A549 (cell line): ENCODE results near the gene SUGCT. TPM values are rescaled to one million over a fixed set of nuclear protein-coding genes. Genes with fewer than 3 reads are reported as not detected.

Experiments used
- ATAC-seq, 2 experiments: fragments of 200-7000 bp in 1 of 2; fragments of >200 bp in 1 of 2; cut with Nextera tagmentation in 1 of 2; cut with Tn5 transposase in 1 of 2; 3 replicates each; pipeline versions ENCODE4 v1.8.0 to v1.9.1; 2018 to 2020; ENCODE audit warnings: mild to moderate bottlenecking in 1 of 2, moderate library complexity in 1 of 2
- CTCF ChIA-PET: fragments of 300-600 bp; sonication (Branson Sonifier 250); formaldehyde crosslinking; extraction: SDS; loops from one replicate; lab custom pipeline; 2021; ENCODE audit warnings: antibody characterized with exemption, inconsistent platforms; lab: Yijun Ruan, JAX
- POLR2A ChIA-PET: fragments of 350-600 bp; formaldehyde crosslinking; extraction: SDS; loops from one replicate; lab custom pipeline; 2021; ENCODE audit warnings: antibody characterized with exemption, inconsistent platforms; lab: Yijun Ruan, JAX
- DNase-seq, 2 experiments: peaks; one replicate each; pipeline versions ENCODE4 v3.0.0 to v3.0.0-alpha.2; 2011 to 2016; ENCODE audit warnings: low read depth in 1 of 2, low spot score in 1 of 2
- FAIRE-seq: peaks from 2 replicates; lab custom pipeline; 2011; peaks lifted over from hg19 to GRCh38; lab: Jason Lieb, UNC
- H3K27ac ChIP-seq, 2 experiments: fragments of >200 bp; sonication (Bioruptor Twin); formaldehyde crosslinking; 3 replicates each; pipeline ENCODE4 v1.5.1; 2016 to 2017
- H3K4me1 ChIP-seq: fragments of >200 bp; sonication (Bioruptor Twin); formaldehyde crosslinking; 3 replicates; pipeline ENCODE4 v1.6.1; 2016
- H3K4me2 ChIP-seq: fragments of >200 bp; sonication (Bioruptor Twin); formaldehyde crosslinking; 3 replicates; pipeline ENCODE4 v1.6.1; 2016
- H3K4me3 ChIP-seq: fragments of >200 bp; sonication (Bioruptor Twin); formaldehyde crosslinking; 3 replicates; pipeline ENCODE4 v1.5.1; 2016
- H3K9me3 ChIP-seq: fragments of >200 bp; sonication (Bioruptor Twin); formaldehyde crosslinking; 3 replicates; pipeline ENCODE4 v1.6.1; 2016
- CBX2 ChIP-seq: fragments of 200-600 bp; sonication (generic); IDR thresholded peaks from 2 replicates; pipeline ENCODE4 v1.6.1; 2016; ENCODE audit warnings: low read depth, mild to moderate bottlenecking, borderline replicate concordance
- ELK1 ChIP-seq: fragments of 150-350 bp; IDR thresholded peaks from 2 replicates; pipeline ENCODE4 v1.6.1; 2014; ENCODE audit warnings: low read depth, mild to moderate bottlenecking, low read length
- EP300 ChIP-seq, 2 experiments: fragments of >200 bp; sonication (Bioruptor Twin); formaldehyde crosslinking; IDR thresholded peaks; 2 replicates in 1 of 2; 3 replicates in 1 of 2; pipeline ENCODE4 v1.6.1; 2016 to 2017
- ESRRA ChIP-seq: fragments of 150-350 bp; IDR thresholded peaks from 2 replicates; pipeline ENCODE4 v1.6.1; 2014; ENCODE audit warnings: mild to moderate bottlenecking, low read length, borderline replicate concordance
- HOXB13 ChIP-seq: fragments of 250-450 bp; sonication (Bioruptor Pico); IDR thresholded peaks from 2 replicates; pipeline ENCODE4 v1.5.0; 2020; ENCODE audit warnings: low read depth, mild to moderate bottlenecking, moderate library complexity
- HOXB5 ChIP-seq: fragments of 250-450 bp; sonication (Bioruptor Pico); IDR thresholded peaks from 2 replicates; pipeline ENCODE4 v1.5.0; 2020; ENCODE audit warnings: mild to moderate bottlenecking, moderate library complexity
- KDM1A ChIP-seq: fragments of 200-600 bp; sonication (generic); IDR thresholded peaks from 2 replicates; pipeline ENCODE4 v1.6.1; 2016; ENCODE audit warnings: low read depth, mild to moderate bottlenecking
- KDM5A ChIP-seq: fragments of 200-600 bp; sonication (generic); IDR thresholded peaks from 2 replicates; pipeline ENCODE4 v1.6.1; 2016; ENCODE audit warnings: antibody characterized with exemption, mild to moderate bottlenecking
- MAZ ChIP-seq: fragments of 150-350 bp; IDR thresholded peaks from 2 replicates; pipeline ENCODE4 v1.6.1; 2014; ENCODE audit warnings: antibody characterized with exemption, low read depth, low read length, borderline replicate concordance
- MYC ChIP-seq: IDR thresholded peaks from 2 replicates; pipeline ENCODE4 v1.6.1; 2012; ENCODE audit warnings: mild to moderate bottlenecking, inconsistent platforms, low read length, improper control_type of control experiment, borderline replicate concordance
- NPAS2 ChIP-seq: fragments of 250-450 bp; sonication (Bioruptor Pico); IDR thresholded peaks from 2 replicates; pipeline ENCODE4 v1.8.0; 2022; ENCODE audit warnings: mild to moderate bottlenecking, moderate library complexity, borderline replicate concordance
- NR3C1 ChIP-seq: fragments of >200 bp; sonication (Bioruptor Twin); formaldehyde crosslinking; IDR thresholded peaks from 3 replicates; pipeline ENCODE4 v1.6.1; 2017
- PHF8 ChIP-seq: fragments of 200-600 bp; sonication (generic); IDR thresholded peaks from 2 replicates; pipeline ENCODE4 v1.6.1; 2016; ENCODE audit warnings: low read depth, mild to moderate bottlenecking, antibody characterized with exemption, moderate library complexity, borderline replicate concordance
- POLR2A ChIP-seq: IDR thresholded peaks from 2 replicates; pipeline ENCODE4 v1.6.1; 2012; ENCODE audit warnings: mild to moderate bottlenecking, low read length
- RCOR1 ChIP-seq: fragments of 150-350 bp; IDR thresholded peaks from 2 replicates; pipeline ENCODE4 v1.6.1; 2014; ENCODE audit warnings: antibody characterized with exemption, low read length, low read depth
- RFX5 ChIP-seq: fragments of 450-650 bp; IDR thresholded peaks from 2 replicates; pipeline ENCODE4 v1.7.1; 2014; ENCODE audit warnings: antibody characterized with exemption, mild to moderate bottlenecking, moderate library complexity
- RNF2 ChIP-seq: fragments of 200-600 bp; sonication (generic); IDR thresholded peaks from 2 replicates; pipeline ENCODE4 v1.6.1; 2016; ENCODE audit warnings: low read depth, mild to moderate bottlenecking, antibody characterized with exemption, moderate library complexity, borderline replicate concordance
- SMC3 ChIP-seq: fragments of >200 bp; sonication (Bioruptor Twin); formaldehyde crosslinking; IDR thresholded peaks from 3 replicates; pipeline ENCODE4 v1.6.1; 2018; ENCODE audit warnings: inconsistent platforms
- TP53 ChIP-seq: fragments of 250-450 bp; sonication (Bioruptor Pico); IDR thresholded peaks from 2 replicates; pipeline ENCODE4 v1.5.0; 2021; ENCODE audit warnings: mild to moderate bottlenecking, moderate library complexity
- USF2 ChIP-seq: fragments of 450-650 bp; IDR thresholded peaks from 2 replicates; pipeline ENCODE4 v1.6.1; 2014; ENCODE audit warnings: antibody characterized with exemption
- ZC3H11A ChIP-seq: fragments of 450-650 bp; IDR thresholded peaks from 2 replicates; pipeline ENCODE4 v1.6.1; 2014; ENCODE audit warnings: antibody characterized with exemption, mild to moderate bottlenecking
- ZFP36 ChIP-seq: fragments of 450-650 bp; IDR thresholded peaks from 2 replicates; pipeline ENCODE4 v1.6.1; 2014; ENCODE audit warnings: borderline replicate concordance; ENCODE audit not compliant: partially characterized antibody
- WGBS: methylation state at CpG from one replicate; pipeline ENCODE4 v1.1.6; 2017; ENCODE audit errors: missing lambda C conversion rate; 5-methylcytosine and 5-hydroxymethylcytosine counted together
- polyA plus RNA-seq, 4 experiments: library from polyadenylated mRNA; depleted of rRNA in 3 of 4; stranded (reverse); fragments of >200 nt; fragmentation: RNase III in 1 of 4; extraction: RNeasy Plus Mini Kit Qiagen cat#74134 plus additional on column Dnase treatment in 1 of 4; gene quantifications; 2 replicates in 3 of 4; 3 replicates in 1 of 4; pipeline ENCODE4 v1.2.3, GENCODE V29; 2011 to 2017
- TF ChIP-seq, protein P1 (sequence below): fragments of 250-450 bp; sonication (Bioruptor Pico); IDR thresholded peaks from 2 replicates; pipeline ENCODE4 v1.5.0; 2020; ENCODE audit warnings: low read depth, mild to moderate bottlenecking, moderate library complexity
- TF ChIP-seq, protein P2 (sequence below): fragments of >200 bp; sonication (Bioruptor Twin); formaldehyde crosslinking; IDR thresholded peaks from 3 replicates; pipeline ENCODE4 v1.6.1; 2016
- TF ChIP-seq, protein P3 (sequence below): fragments of 200-600 bp; sonication (generic); IDR thresholded peaks from 2 replicates; pipeline ENCODE4 v1.6.1; 2016; ENCODE audit warnings: antibody characterized with exemption, mild to moderate bottlenecking, moderate library complexity

The SUGCT gene
- polyA plus RNA-seq, 2 of the 4 experiments (the other 2 are of a cell fraction) = 1.4 to 1.6 TPM

DNA sequence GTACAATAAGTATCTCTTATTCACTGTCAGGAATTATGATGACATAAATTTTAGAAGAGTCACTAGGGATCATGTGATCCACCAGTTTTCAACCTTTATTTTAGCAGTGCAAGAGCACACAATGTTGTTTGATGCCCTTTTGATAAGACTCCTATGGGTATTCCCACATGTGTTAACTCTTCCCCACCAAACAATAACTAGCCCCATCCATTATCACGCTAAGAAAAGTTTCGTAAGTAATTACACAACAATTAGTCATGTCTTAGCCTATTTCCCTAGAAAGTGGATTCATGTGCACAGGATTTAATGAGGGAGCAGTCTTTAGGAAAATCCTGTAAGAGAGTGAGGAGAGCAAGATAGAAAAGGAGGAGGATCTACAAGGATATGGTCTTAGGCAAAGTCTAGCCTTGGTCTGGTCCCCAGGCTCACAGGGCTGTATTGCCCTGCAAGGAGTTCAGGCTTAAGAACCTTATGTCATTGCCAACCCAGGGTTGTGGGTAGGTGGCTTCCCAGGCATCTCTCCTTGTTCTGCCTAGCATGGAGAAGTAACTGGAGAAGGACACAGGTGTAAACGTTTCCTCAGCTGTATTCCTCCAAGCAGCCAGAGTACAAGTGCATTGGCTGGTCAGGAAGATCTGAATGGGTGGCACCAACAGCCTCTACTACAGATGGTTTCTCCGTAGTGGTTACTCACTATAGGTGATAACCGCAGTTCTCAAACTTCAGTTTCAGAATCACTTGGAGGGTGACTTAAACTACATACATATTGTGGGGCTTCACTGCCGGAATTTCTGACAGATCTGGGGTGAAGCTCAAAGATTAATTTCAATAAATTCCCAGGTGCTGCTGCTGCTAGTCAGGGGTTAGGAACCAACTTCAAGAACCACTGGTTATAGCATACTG, 574.5 kb downstream of the SUGCT start:
- ChIA-PET CTCF (no interaction called here), POLR2A (no interaction called here)
- TF ChIP-seq KDM1A (no peak), ZC3H11A (no peak), CBX2 (no peak), MAZ (no peak)
- TF ChIP-seq, protein P1, sequence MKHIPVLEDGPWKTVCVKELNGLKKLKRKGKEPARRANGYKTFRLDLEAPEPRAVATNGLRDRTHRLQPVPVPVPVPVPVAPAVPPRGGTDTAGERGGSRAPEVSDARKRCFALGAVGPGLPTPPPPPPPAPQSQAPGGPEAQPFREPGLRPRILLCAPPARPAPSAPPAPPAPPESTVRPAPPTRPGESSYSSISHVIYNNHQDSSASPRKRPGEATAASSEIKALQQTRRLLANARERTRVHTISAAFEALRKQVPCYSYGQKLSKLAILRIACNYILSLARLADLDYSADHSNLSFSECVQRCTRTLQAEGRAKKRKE (CRISPR knock-in tag) = no peak
- no peaks in the 10 kb centered on the region for H3K9me3 ChIP-seq
- no peak for DNase-seq
- no peak overlapping the region for H3K4me2 ChIP-seq
- no peak for ATAC-seq
- H3K4me1 ChIP-seq = no peaks in the 10 kb centered on the region
- 45% methylated on average over 6 of the region's 6 CpGs for WGBS
- no peak for FAIRE-seq
- no peak overlapping the region for H3K4me3 ChIP-seq
- H3K27ac ChIP-seq = no peak overlapping the region

- Histone ChIP-seq H3K4me1 (no peaks in the 10 kb centered on the region), H3K4me2 (no peak overlapping the region), H3K9me3 (no peaks in the 10 kb centered on the region), H3K4me3 (no peak overlapping the region), H3K27ac (no peak overlapping the region)
- FAIRE-seq (no peak), DNase-seq (no peak), ATAC-seq (no peak)
- TF ChIP-seq ZFP36 (no peak), ESRRA (no peak), RFX5 (no peak), USF2 (no peak), PHF8 (no peak), POLR2A (no peak), HOXB5 (no peak)
- TF ChIP-seq, protein P2, sequence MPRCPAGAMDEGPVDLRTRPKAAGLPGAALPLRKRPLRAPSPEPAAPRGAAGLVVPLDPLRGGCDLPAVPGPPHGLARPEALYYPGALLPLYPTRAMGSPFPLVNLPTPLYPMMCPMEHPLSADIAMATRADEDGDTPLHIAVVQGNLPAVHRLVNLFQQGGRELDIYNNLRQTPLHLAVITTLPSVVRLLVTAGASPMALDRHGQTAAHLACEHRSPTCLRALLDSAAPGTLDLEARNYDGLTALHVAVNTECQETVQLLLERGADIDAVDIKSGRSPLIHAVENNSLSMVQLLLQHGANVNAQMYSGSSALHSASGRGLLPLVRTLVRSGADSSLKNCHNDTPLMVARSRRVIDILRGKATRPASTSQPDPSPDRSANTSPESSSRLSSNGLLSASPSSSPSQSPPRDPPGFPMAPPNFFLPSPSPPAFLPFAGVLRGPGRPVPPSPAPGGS = no peak
- 59% methylated on average over 6 of the region's 6 CpGs for WGBS
- CTCF ChIA-PET = no interaction called here
- POLR2A ChIA-PET = no interaction called here
These were observed 576.9 kb downstream of the SUGCT start for GRCh38 chr7:40711706-40712105.

DNA sequence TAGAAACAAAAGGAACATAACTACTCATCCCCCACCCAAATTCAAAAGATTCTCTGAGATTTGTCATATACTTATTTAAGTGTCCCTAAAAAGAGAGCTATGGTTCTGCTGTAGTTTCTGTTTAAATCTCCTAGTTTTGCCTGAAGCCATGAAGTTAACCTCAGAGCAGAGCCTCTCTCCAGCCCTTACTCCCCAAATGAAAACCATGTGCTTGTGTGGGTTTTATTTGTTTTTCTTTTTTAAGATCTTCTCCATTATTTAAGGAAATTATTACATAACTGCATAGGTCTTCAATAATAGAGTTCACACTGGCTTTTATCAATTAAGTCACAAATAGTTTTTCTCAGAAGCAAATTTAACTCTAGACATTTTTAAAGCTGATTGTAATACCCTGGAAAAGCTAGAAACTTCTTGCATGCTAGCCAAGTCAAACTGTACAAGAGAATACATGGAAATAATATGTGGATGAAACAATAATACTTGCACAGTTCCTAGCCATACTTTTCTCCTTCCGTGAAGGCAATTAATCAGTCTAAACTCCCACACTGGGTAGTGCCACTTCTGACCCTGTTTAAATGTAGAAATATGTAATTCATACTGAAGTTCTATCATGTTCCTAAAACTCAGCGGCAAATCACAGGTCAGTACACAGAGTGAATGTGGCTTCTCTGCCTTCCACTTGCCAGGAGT, 579.7 kb downstream of the SUGCT start:
- DNase-seq (no peak), FAIRE-seq (no peak), ATAC-seq (no peak)
- H3K4me2 ChIP-seq = no peak overlapping the region
- WGBS = 57% methylated on average over 2 of the region's 2 CpGs
- H3K4me1 ChIP-seq = peaks cover 9% of the 10 kb centered on the region; the same call in 1 of the 3 replicates
- ChIA-PET POLR2A (no interaction called here), CTCF (interaction anchor here (1.0 kb wide), 1 partner anchor 85 kb away, joined by 3 read pairs; no protein-coding TSS in a partner anchor)
- no peak overlapping the region for H3K4me3 ChIP-seq
- no peaks in the 10 kb centered on the region for H3K9me3 ChIP-seq
- no peak overlapping the region for H3K27ac ChIP-seq
- no peak for TF ChIP-seq SMC3
- no peak for TF ChIP-seq MYC
- TF ChIP-seq EP300 (IDR thresholded peaks at IDR 0.05) = no peak
- no peak for TF ChIP-seq NPAS2 (CRISPR knock-in tag)
- TF ChIP-seq KDM5A = no peak
- no peak for TF ChIP-seq POLR2A
- TF ChIP-seq ELK1 = no peak
- TF ChIP-seq NR3C1 = no peak
- no peak for TF ChIP-seq MAZ
- TF ChIP-seq HOXB13 (CRISPR knock-in tag) = no peak
- no peak for TF ChIP-seq RCOR1
- no peak for TF ChIP-seq RNF2
- TF ChIP-seq, protein P3, sequence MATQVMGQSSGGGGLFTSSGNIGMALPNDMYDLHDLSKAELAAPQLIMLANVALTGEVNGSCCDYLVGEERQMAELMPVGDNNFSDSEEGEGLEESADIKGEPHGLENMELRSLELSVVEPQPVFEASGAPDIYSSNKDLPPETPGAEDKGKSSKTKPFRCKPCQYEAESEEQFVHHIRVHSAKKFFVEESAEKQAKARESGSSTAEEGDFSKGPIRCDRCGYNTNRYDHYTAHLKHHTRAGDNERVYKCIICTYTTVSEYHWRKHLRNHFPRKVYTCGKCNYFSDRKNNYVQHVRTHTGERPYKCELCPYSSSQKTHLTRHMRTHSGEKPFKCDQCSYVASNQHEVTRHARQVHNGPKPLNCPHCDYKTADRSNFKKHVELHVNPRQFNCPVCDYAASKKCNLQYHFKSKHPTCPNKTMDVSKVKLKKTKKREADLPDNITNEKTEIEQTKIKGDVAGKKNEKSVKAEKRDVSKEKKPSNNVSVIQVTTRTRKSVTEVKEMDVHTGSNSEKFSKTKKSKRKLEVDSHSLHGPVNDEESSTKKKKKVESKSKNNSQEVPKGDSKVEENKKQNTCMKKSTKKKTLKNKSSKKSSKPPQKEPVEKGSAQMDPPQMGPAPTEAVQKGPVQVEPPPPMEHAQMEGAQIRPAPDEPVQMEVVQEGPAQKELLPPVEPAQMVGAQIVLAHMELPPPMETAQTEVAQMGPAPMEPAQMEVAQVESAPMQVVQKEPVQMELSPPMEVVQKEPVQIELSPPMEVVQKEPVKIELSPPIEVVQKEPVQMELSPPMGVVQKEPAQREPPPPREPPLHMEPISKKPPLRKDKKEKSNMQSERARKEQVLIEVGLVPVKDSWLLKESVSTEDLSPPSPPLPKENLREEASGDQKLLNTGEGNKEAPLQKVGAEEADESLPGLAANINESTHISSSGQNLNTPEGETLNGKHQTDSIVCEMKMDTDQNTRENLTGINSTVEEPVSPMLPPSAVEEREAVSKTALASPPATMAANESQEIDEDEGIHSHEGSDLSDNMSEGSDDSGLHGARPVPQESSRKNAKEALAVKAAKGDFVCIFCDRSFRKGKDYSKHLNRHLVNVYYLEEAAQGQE = no peak
- TF ChIP-seq TP53 = no peak
